ENCODE results near the gene LRRC61.
"Not testable (repeated sequence)": the region's sequence is repeated elsewhere in the genome, so short reads cannot be mapped to it uniquely, and the experiment has no call there.

- TF ChIP-seq, protein P1, sequence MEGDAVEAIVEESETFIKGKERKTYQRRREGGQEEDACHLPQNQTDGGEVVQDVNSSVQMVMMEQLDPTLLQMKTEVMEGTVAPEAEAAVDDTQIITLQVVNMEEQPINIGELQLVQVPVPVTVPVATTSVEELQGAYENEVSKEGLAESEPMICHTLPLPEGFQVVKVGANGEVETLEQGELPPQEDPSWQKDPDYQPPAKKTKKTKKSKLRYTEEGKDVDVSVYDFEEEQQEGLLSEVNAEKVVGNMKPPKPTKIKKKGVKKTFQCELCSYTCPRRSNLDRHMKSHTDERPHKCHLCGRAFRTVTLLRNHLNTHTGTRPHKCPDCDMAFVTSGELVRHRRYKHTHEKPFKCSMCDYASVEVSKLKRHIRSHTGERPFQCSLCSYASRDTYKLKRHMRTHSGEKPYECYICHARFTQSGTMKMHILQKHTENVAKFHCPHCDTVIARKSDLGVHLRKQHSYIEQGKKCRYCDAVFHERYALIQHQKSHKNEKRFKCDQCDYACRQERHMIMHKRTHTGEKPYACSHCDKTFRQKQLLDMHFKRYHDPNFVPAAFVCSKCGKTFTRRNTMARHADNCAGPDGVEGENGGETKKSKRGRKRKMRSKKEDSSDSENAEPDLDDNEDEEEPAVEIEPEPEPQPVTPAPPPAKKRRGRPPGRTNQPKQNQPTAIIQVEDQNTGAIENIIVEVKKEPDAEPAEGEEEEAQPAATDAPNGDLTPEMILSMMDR (IDR thresholded peaks at IDR 0.05), result not testable (repeated sequence)
- TF ChIP-seq POLR2A (IDR thresholded peaks at IDR 0.05), result not testable (repeated sequence)
These were observed 26.4 kb upstream of the LRRC61 start for GRCh38 chr7:150296802-150297201.
